GM06990 (cell line): Measurements from ENCODE around the gene SPPL2B.

Experiments used
- DNase-seq: peaks from one replicate; pipeline ENCODE4 v3.0.0-alpha.2; 2011; ENCODE audit not compliant: insufficient read length; ENCODE audit errors: extremely low read depth
- H3K27me3 ChIP-seq: replicated peaks from 2 replicates; pipeline ENCODE4 v1.6.0; 2011; ENCODE audit warnings: low read length; ENCODE audit not compliant: control insufficient read depth, insufficient read depth
- H3K36me3 ChIP-seq: 2 replicates; pipeline ENCODE4 v1.5.1; 2011; ENCODE audit warnings: low read length; ENCODE audit not compliant: control insufficient read depth, insufficient read depth
- H3K4me3 ChIP-seq: replicated peaks from 2 replicates; pipeline ENCODE4 v1.5.1; 2011; ENCODE audit warnings: low read depth, mild to moderate bottlenecking, control low read depth, low read length
- CTCF ChIP-seq: IDR thresholded peaks from 2 replicates; pipeline ENCODE4 v1.5.1; 2011; ENCODE audit warnings: low read length, control low read depth, mild to moderate bottlenecking, inconsistent platforms; ENCODE audit not compliant: insufficient read depth, poor library complexity, severe bottlenecking

Gene SPPL2B

GRCh38 chr19:2296141-2296540 lies 32.3 kb upstream of the SPPL2B start:
- Histone ChIP-seq H3K36me3 (no peaks in the 10 kb centered on the region; the same call in 1 of the 2 replicates), H3K27me3 (no peaks in the 10 kb centered on the region; the same call in 1 of the 2 replicates), H3K4me3 (no peak overlapping the region)
- TF ChIP-seq CTCF: no peak
- DNase-seq: no peak

GRCh38 chr19:2300533-2300932 lies 28.0 kb upstream of the SPPL2B start:
- Histone ChIP-seq H3K27me3 (no peaks in the 10 kb centered on the region; the same call in 1 of the 2 replicates), H3K36me3 (no peaks in the 10 kb centered on the region), H3K4me3 (no peak overlapping the region)
- no peak for DNase-seq
- TF ChIP-seq CTCF: no peak

- no peak for TF ChIP-seq CTCF
- DNase-seq: no peak
- H3K36me3 ChIP-seq: no peaks in the 10 kb centered on the region
- H3K27me3 ChIP-seq: no peaks in the 10 kb centered on the region; the same call in 1 of the 2 replicates
- no peak overlapping the region for H3K4me3 ChIP-seq
These were observed 25.9 kb upstream of the SPPL2B start for GRCh38 chr19:2302319-2303210.

- H3K27me3 ChIP-seq: no peaks in the 10 kb centered on the region; the same call in 1 of the 2 replicates
These were observed 25.2 kb upstream of the SPPL2B start for GRCh38 chr19:2303211-2303798.

More at GRCh38 chr19:2303211-2303798, 25.2 kb upstream of the SPPL2B start:
- DNase-seq: no peak
- no peaks in the 10 kb centered on the region for H3K36me3 ChIP-seq
- no peak for TF ChIP-seq CTCF
- no peak overlapping the region for H3K4me3 ChIP-seq
